IgD-negative memory B cell (primary cell): ENCODE measurements around the gene CLIP2. TPM values are rescaled to one million over a fixed set of nuclear protein-coding genes. Genes with fewer than 3 reads are reported as not detected.

Experiments
- H3K27ac Mint-ChIP-seq, 3 donors: one replicate each; pipeline ENCODE4 v1.8.0; 2020 to 2022; ENCODE audit warnings: mild to moderate bottlenecking in 3 of 3, mixed read lengths in 3 of 3, moderate library complexity in 1 of 3
- H3K27me3 Mint-ChIP-seq: one replicate; pipeline ENCODE4 v1.8.0; 2021; ENCODE audit warnings: mixed read lengths
- H3K36me3 Mint-ChIP-seq: one replicate; pipeline ENCODE4 v1.8.0; 2020; ENCODE audit warnings: mild to moderate bottlenecking, mixed read lengths
- H3K4me1 Mint-ChIP-seq, 3 donors: one replicate each; pipeline ENCODE4 v1.8.0; 2020 to 2022; ENCODE audit warnings: mixed read lengths in 3 of 3, mild to moderate bottlenecking in 1 of 3
- H3K4me3 Mint-ChIP-seq, 4 donors: one replicate each; pipeline ENCODE4 v1.8.0; 2020 to 2022; ENCODE audit warnings: mild to moderate bottlenecking in 4 of 4, mixed read lengths in 4 of 4, moderate library complexity in 3 of 4
- H3K9me3 Mint-ChIP-seq, 3 donors: one replicate each; pipeline ENCODE4 v1.8.0; 2020 to 2021; ENCODE audit warnings: mixed read lengths in 3 of 3, mild to moderate bottlenecking in 1 of 3
- polyA plus RNA-seq: library from polyadenylated mRNA; unstranded; fragments of 300-500 nt; fragmentation: Illumina TruSeq; gene quantifications from one replicate; pipeline ENCODE4 v1.2.3, GENCODE V29; 2021

CLIP2 gene
- polyA plus RNA-seq, 1 donor from 2014 or later, result 7.1 TPM

GRCh38 chr7:74284781-74285259 lies 4.4 kb upstream of the CLIP2 start:
- H3K9me3 Mint-ChIP-seq, result no peaks in the 10 kb centered on the region
- peaks cover 21 to 39% (median 34%) of the 10 kb centered on the region in 3 donors for H3K4me1 Mint-ChIP-seq
- H3K36me3 Mint-ChIP-seq, result no peaks in the 10 kb centered on the region
- no peaks in the 10 kb centered on the region for H3K27me3 Mint-ChIP-seq
- peak overlapping the region; percentile 36 to 94 (median 87) for H3K27ac Mint-ChIP-seq
- peak overlapping the region; percentile 30 to 83 (median 70) for H3K4me3 Mint-ChIP-seq

- H3K36me3 Mint-ChIP-seq, result no peaks in the 10 kb centered on the region
- no peaks in the 10 kb centered on the region for H3K9me3 Mint-ChIP-seq
- no peak overlapping the region for H3K4me3 Mint-ChIP-seq
- no peaks in the 10 kb centered on the region for H3K27me3 Mint-ChIP-seq
- peaks cover 27 to 34% (median 33%) of the 10 kb centered on the region in 3 donors for H3K4me1 Mint-ChIP-seq
- peak overlapping the region in 1 of 3 donors; percentile 10 for H3K27ac Mint-ChIP-seq
Measured at GRCh38 chr7:74286131-74286530, 3.1 kb upstream of the CLIP2 start.

GRCh38 chr7:74287303-74288033 lies 1.7 kb upstream of the CLIP2 start:
- H3K27ac Mint-ChIP-seq, result peak overlapping the region; percentile 67 to 92 (median 87)
- no peaks in the 10 kb centered on the region for H3K9me3 Mint-ChIP-seq
- H3K4me3 Mint-ChIP-seq, result peak overlapping the region in 3 of 4 donors; percentile 21 to 92 (median 25)
- no peaks in the 10 kb centered on the region for H3K27me3 Mint-ChIP-seq
- peaks cover 33 to 42% (median 40%) of the 10 kb centered on the region in 3 donors for H3K4me1 Mint-ChIP-seq
- H3K36me3 Mint-ChIP-seq, result no peaks in the 10 kb centered on the region

- Mint-ChIP-seq H3K27me3 (no peaks in the 10 kb centered on the region), H3K36me3 (no peaks in the 10 kb centered on the region), H3K4me3 (peak overlapping the region; percentile 87 to 96 (median 92)), H3K4me1 (peaks cover 41 to 42% (median 41%) of the 10 kb centered on the region in 3 donors), H3K27ac (peak overlapping the region; percentile 67 to 92 (median 87)), H3K9me3 (no peaks in the 10 kb centered on the region)
Measured at GRCh38 chr7:74288034-74288881, 949 bp upstream of the CLIP2 start.

GRCh38 chr7:74289659-74290552 lies 699 bp downstream of the CLIP2 start:
- Mint-ChIP-seq H3K27me3 (no peaks in the 10 kb centered on the region), H3K36me3 (no peaks in the 10 kb centered on the region), H3K4me1 (peaks cover 37 to 43% (median 39%) of the 10 kb centered on the region in 3 donors), H3K4me3 (peak overlapping the region; percentile 77 to 91 (median 83)), H3K9me3 (no peaks in the 10 kb centered on the region), H3K27ac (peak overlapping the region; percentile 52 to 83 (median 77))

GRCh38 chr7:74290553-74290950 lies 1.3 kb downstream of the CLIP2 start:
- Mint-ChIP-seq H3K27me3 (no peaks in the 10 kb centered on the region), H3K4me1 (peaks cover 37 to 41% (median 40%) of the 10 kb centered on the region in 3 donors), H3K27ac (peak overlapping the region; percentile 52 to 77 (median 56)), H3K4me3 (peak overlapping the region; percentile 77 to 91 (median 83)), H3K36me3 (no peaks in the 10 kb centered on the region), H3K9me3 (no peaks in the 10 kb centered on the region)

- Mint-ChIP-seq H3K9me3 (no peaks in the 10 kb centered on the region), H3K4me1 (peaks cover 37 to 42% (median 41%) of the 10 kb centered on the region in 3 donors), H3K4me3 (peak overlapping the region; percentile 77 to 91 (median 83)), H3K36me3 (peaks cover 2% of the 10 kb centered on the region), H3K27me3 (no peaks in the 10 kb centered on the region), H3K27ac (peak overlapping the region; percentile 52 to 77 (median 56))
Measured at GRCh38 chr7:74290981-74291441, 1.8 kb downstream of the CLIP2 start.

GRCh38 chr7:74291535-74291934 lies 2.3 kb downstream of the CLIP2 start:
- peaks cover 2% of the 10 kb centered on the region for H3K36me3 Mint-ChIP-seq
- H3K9me3 Mint-ChIP-seq, result no peaks in the 10 kb centered on the region
- peaks cover 37 to 42% (median 41%) of the 10 kb centered on the region in 3 donors for H3K4me1 Mint-ChIP-seq
- H3K4me3 Mint-ChIP-seq, result peak overlapping the region; percentile 21 to 91 (median 78)
- H3K27me3 Mint-ChIP-seq, result no peaks in the 10 kb centered on the region
- peak overlapping the region in 2 of 3 donors; percentile 51 to 77 for H3K27ac Mint-ChIP-seq

- Mint-ChIP-seq H3K27me3 (no peaks in the 10 kb centered on the region), H3K36me3 (peaks cover 2% of the 10 kb centered on the region), H3K4me3 (peak overlapping the region; percentile 21 to 89 (median 54)), H3K4me1 (peaks cover 36 to 40% (median 39%) of the 10 kb centered on the region in 3 donors), H3K9me3 (no peaks in the 10 kb centered on the region), H3K27ac (peak overlapping the region; percentile 51 to 85 (median 53))
Measured at GRCh38 chr7:74292757-74293576, 3.8 kb downstream of the CLIP2 start.

GRCh38 chr7:74293577-74293908 lies 4.3 kb downstream of the CLIP2 start:
- Mint-ChIP-seq H3K36me3 (peaks cover 2% of the 10 kb centered on the region), H3K27ac (peak overlapping the region in 1 of 3 donors; percentile 51), H3K9me3 (no peaks in the 10 kb centered on the region), H3K27me3 (no peaks in the 10 kb centered on the region), H3K4me3 (peak overlapping the region; percentile 21 to 89 (median 54)), H3K4me1 (peaks cover 33 to 35% (median 34%) of the 10 kb centered on the region in 3 donors)

- H3K27me3 Mint-ChIP-seq, result no peaks in the 10 kb centered on the region
- peak overlapping the region in 1 of 3 donors; percentile 51 for H3K27ac Mint-ChIP-seq
Measured at GRCh38 chr7:74294191-74294998, 5.2 kb downstream of the CLIP2 start.

GRCh38 chr7:74297516-74298233 lies 8.5 kb downstream of the CLIP2 start:
- peak overlapping the region in 1 of 3 donors; percentile 69 for H3K27ac Mint-ChIP-seq
- H3K4me3 Mint-ChIP-seq, result no peak overlapping the region
- H3K4me1 Mint-ChIP-seq, result peaks cover 17 to 22% (median 21%) of the 10 kb centered on the region in 3 donors
- no peaks in the 10 kb centered on the region for H3K9me3 Mint-ChIP-seq
- H3K27me3 Mint-ChIP-seq, result no peaks in the 10 kb centered on the region
- peaks cover 2% of the 10 kb centered on the region for H3K36me3 Mint-ChIP-seq

More at GRCh38 chr7:74294191-74294998, 5.2 kb downstream of the CLIP2 start:
- H3K36me3 Mint-ChIP-seq, result peaks cover 2% of the 10 kb centered on the region
- peaks cover 28 to 32% (median 30%) of the 10 kb centered on the region in 3 donors for H3K4me1 Mint-ChIP-seq
- H3K4me3 Mint-ChIP-seq, result peak overlapping the region in 2 of 4 donors; percentile 65 to 75
- no peaks in the 10 kb centered on the region for H3K9me3 Mint-ChIP-seq
